Lung (tissue), 12 donors: ENCODE measurements around the gene MSRB1. TPM values are rescaled to one million over a fixed set of nuclear protein-coding genes. Genes with fewer than 3 reads are reported as not detected.

Experiments
- ATAC-seq: fragments of 200-7000 bp; cut with Tn5 transposase; one replicate; pipeline ENCODE4 v1.9.1; 2020; ENCODE audit warnings: moderate number of reproducible peaks; ENCODE audit not compliant: insufficient read depth, low FRiP score
- DNase-seq, 3 donors: peaks; one replicate each; pipeline ENCODE4 v3.0.0-alpha.2; 2013 to 2017
- H3K27ac ChIP-seq, 2 donors: one replicate each; pipeline ENCODE4 v1.5.1; 2013; ENCODE audit warnings: mild to moderate bottlenecking in 2 of 2, moderate library complexity in 2 of 2, control low read depth in 1 of 2, inconsistent platforms in 1 of 2, low read depth in 1 of 2, low read length in 1 of 2
- H3K27me3 ChIP-seq, 3 donors: one replicate each; pipeline ENCODE4 v1.5.1; 2013; ENCODE audit warnings: low read length in 2 of 3; ENCODE audit not compliant: control insufficient read depth in 3 of 3, insufficient read depth in 3 of 3
- H3K36me3 ChIP-seq, 4 donors: one replicate each; pipeline ENCODE4 v1.5.1; 2013; ENCODE audit warnings: low read length in 4 of 4, mild to moderate bottlenecking in 1 of 4, moderate library complexity in 1 of 4; ENCODE audit not compliant: control insufficient read depth in 4 of 4, insufficient read depth in 4 of 4
- H3K4me1 ChIP-seq, 5 donors: one replicate each; pipeline ENCODE4 v1.5.1; 2013; ENCODE audit warnings: low read length in 5 of 5, mild to moderate bottlenecking in 2 of 5, moderate library complexity in 1 of 5; ENCODE audit not compliant: control insufficient read depth in 5 of 5, insufficient read depth in 5 of 5
- H3K4me3 ChIP-seq: one replicate; pipeline ENCODE4 v1.5.1; 2013; ENCODE audit warnings: mild to moderate bottlenecking, control low read depth, moderate library complexity
- H3K9ac ChIP-seq, 2 donors: one replicate each; pipeline ENCODE4 v1.5.1; 2013; ENCODE audit warnings: low read length in 2 of 2, control low read depth in 1 of 2; ENCODE audit not compliant: insufficient read depth in 1 of 2
- H3K9me3 ChIP-seq, 4 donors: one replicate each; pipeline ENCODE4 v1.5.1; 2013; ENCODE audit warnings: low read length in 3 of 4, mild to moderate bottlenecking in 1 of 4, moderate library complexity in 1 of 4; ENCODE audit not compliant: control insufficient read depth in 4 of 4, insufficient read depth in 3 of 4
- CTCF ChIP-seq: IDR thresholded peaks from 2 replicates; pipeline ENCODE4 v1.5.1; 2012; ENCODE audit warnings: mild to moderate bottlenecking; ENCODE audit errors: control extremely low read depth, extremely low read depth
- WGBS, 2 donors: extraction: QIAGEN DNeasy Blood & Tissue Kit; methylation state at CpG; one replicate each; pipeline ENCODE4 v1.1.7; 2013; 5-methylcytosine and 5-hydroxymethylcytosine counted together
- polyA plus RNA-seq, 2 donors: library from polyadenylated mRNA; stranded (reverse); fragments of 200-250 nt; gene quantifications; one replicate each; pipeline ENCODE4 v1.2.1, GENCODE V29; 2013
- total RNA-seq, 2 donors: library from RNA; depleted of rRNA in 1 of 2; stranded (reverse); fragments of >200 nt in 1 of 2; gene quantifications; one replicate each; pipeline ENCODE4 v1.2.1, GENCODE V29; 2014 to 2021
- donor health status: control.
- donor health status: control.
- donor health status: Bipolar disorder and iron deficiency.
- donor health status: healthy.
- donor health status: DM: yes; HTN: yes; CAD: no.

The MSRB1 gene
- total and polyA plus RNA-seq, 4 donors: 11.1 to 164 (median 51.2) TPM

GRCh38 chr16:1953734-1954133 is 10.7 kb upstream of the MSRB1 start:
- ATAC-seq (no peak), DNase-seq (no peak)
- Histone ChIP-seq H3K4me3 (no peak overlapping the region), H3K9ac (no peak overlapping the region), H3K4me1 (peaks cover 0 to under 1% (median 0%) of the 10 kb centered on the region in 5 donors), H3K27ac (peak overlapping the region in 1 of 2 donors; percentile 96), H3K36me3 (no peaks in the 10 kb centered on the region), H3K27me3 (peaks cover 0 to 2% (median 0%) of the 10 kb centered on the region in 3 donors), H3K9me3 (no peaks in the 10 kb centered on the region)
- TF ChIP-seq CTCF: no peak
- WGBS, 2 donors: 88 to 93% methylated on average over 22 of the region's 22 CpGs

GRCh38 chr16:1950559-1950958 is 7.6 kb upstream of the MSRB1 start:
- no peak for TF ChIP-seq CTCF
- WGBS, 2 donors: 86 to 90% methylated on average over 19 of the region's 19 CpGs
- H3K9me3 ChIP-seq: no peaks in the 10 kb centered on the region
- H3K9ac ChIP-seq: no peak overlapping the region
- no peaks in the 10 kb centered on the region for H3K36me3 ChIP-seq
- H3K27me3 ChIP-seq: no peaks in the 10 kb centered on the region
- H3K4me1 ChIP-seq: no peaks in the 10 kb centered on the region
- no peak for DNase-seq
- peak overlapping the region in 1 of 2 donors; percentile 74 for H3K27ac ChIP-seq
- no peak for ATAC-seq
- H3K4me3 ChIP-seq: no peak overlapping the region

DNA sequence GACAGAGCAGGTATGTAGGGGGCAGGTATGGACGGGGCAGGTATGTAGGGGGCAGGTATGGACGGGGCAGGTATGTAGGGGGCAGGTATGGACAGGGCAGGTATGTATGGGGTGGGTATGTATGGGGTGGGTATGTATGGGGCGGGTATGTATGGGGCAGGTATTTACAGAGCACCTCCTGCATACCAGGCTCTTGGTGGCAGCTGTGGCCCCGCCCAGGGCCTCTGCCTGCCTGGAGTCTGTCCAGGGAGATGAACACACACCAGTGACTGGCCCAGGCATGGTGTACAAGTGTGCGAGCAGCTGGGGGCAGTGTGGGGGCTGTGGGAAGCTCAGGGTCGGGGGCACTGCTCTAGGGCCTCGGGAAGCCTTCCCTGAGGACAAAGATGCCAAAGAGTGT is 7.0 kb upstream of the MSRB1 start:
- no peaks in the 10 kb centered on the region for H3K36me3 ChIP-seq
- no peak for TF ChIP-seq CTCF
- ATAC-seq: no peak
- 62 to 89% methylated on average over 7 of the region's 7 CpGs for WGBS, 2 donors
- no peak overlapping the region for H3K4me3 ChIP-seq
- no peaks in the 10 kb centered on the region for H3K9me3 ChIP-seq
- no peak for DNase-seq
- no peaks in the 10 kb centered on the region for H3K4me1 ChIP-seq
- peak overlapping the region in 1 of 2 donors; percentile 74 for H3K27ac ChIP-seq
- H3K9ac ChIP-seq: no peak overlapping the region
- no peaks in the 10 kb centered on the region for H3K27me3 ChIP-seq

- no peak overlapping the region for H3K27ac ChIP-seq
- no peak overlapping the region for H3K4me3 ChIP-seq
- 90 to 93% methylated on average over 11 of the region's 11 CpGs for WGBS, 2 donors
- no peak for TF ChIP-seq CTCF
- DNase-seq: no peak
- H3K27me3 ChIP-seq: no peaks in the 10 kb centered on the region
- no peaks in the 10 kb centered on the region for H3K9me3 ChIP-seq
- H3K4me1 ChIP-seq: no peaks in the 10 kb centered on the region
- H3K36me3 ChIP-seq: no peaks in the 10 kb centered on the region
- ATAC-seq: no peak
- H3K9ac ChIP-seq: no peak overlapping the region
Observed at GRCh38 chr16:1949507-1949906, 6.5 kb upstream of the MSRB1 start.
